A673 (cell line): ENCODE results near the gene MAGEA2B.
"Not testable (repeated sequence)": the region's sequence is repeated elsewhere in the genome, so short reads cannot be mapped to it uniquely, and the experiment has no call there.

ENCODE experiments used
- CTCF ChIP-seq: fragments of 300-800, 200-600 bp; sonication (generic); conservative IDR thresholded peaks from 2 replicates; pipeline ENCODE4 v1.5.1; 2017; ENCODE audit warnings: low read depth, mild to moderate bottlenecking, antibody characterized with exemption, low read length, moderate library complexity, mixed read lengths
- EZH2 ChIP-seq: fragments of 200-600 bp; sonication (generic); IDR thresholded peaks from 2 replicates; pipeline ENCODE4 v1.6.1; 2017; ENCODE audit warnings: borderline replicate concordance, low read depth, mild to moderate bottlenecking, mixed read lengths, antibody characterized with exemption, low read length; ENCODE audit not compliant: poor library complexity, severe bottlenecking

- not testable (repeated sequence) for TF ChIP-seq CTCF, EZH2
Observed at GRCh38 chrX:152706500-152706899, 7.9 kb upstream of the MAGEA2B start.
